Psoas muscle (tissue), 8 donors: ENCODE results near the gene FITM1. TPM values are rescaled to one million over a fixed set of nuclear protein-coding genes. Genes with fewer than 3 reads are reported as not detected.

Experiments
- ATAC-seq, 4 donors: fragments of 200-7000 bp; cut with Tn5 transposase; one replicate each; pipeline ENCODE4 v1.9.1; 2020; ENCODE audit warnings: moderate library complexity in 3 of 4, mild to moderate bottlenecking in 2 of 4
- DNase-seq, 2 donors: peaks; one replicate each; pipeline ENCODE4 v3.0.0-alpha.2; 2020
- H3K27ac ChIP-seq: fragments of 200-600 bp; one replicate; pipeline ENCODE4 v1.8.0; 2022
- H3K27me3 ChIP-seq, 3 donors: fragments of 200-600 bp in 1 of 3; one replicate each; pipeline versions ENCODE4 v1.6.1 to v1.8.0; 2013 to 2022; ENCODE audit warnings: low read length in 2 of 3, mild to moderate bottlenecking in 2 of 3, moderate library complexity in 1 of 3; ENCODE audit not compliant: insufficient read depth in 3 of 3
- H3K36me3 ChIP-seq, 2 donors: fragments of 200-600 bp in 1 of 2; one replicate each; pipeline versions ENCODE4 v1.6.1 to v1.8.0; 2013 to 2022; ENCODE audit warnings: low read depth in 1 of 2, mild to moderate bottlenecking in 1 of 2, moderate library complexity in 1 of 2; ENCODE audit not compliant: insufficient read depth in 1 of 2
- H3K4me1 ChIP-seq: fragments of 200-600 bp; one replicate; pipeline ENCODE4 v1.8.0; 2022
- H3K4me3 ChIP-seq: fragments of 200-600 bp; one replicate; pipeline ENCODE4 v1.8.0; 2022; ENCODE audit warnings: mild to moderate bottlenecking
- H3K9me3 ChIP-seq: fragments of 200-600 bp; one replicate; pipeline ENCODE4 v1.8.0; 2022
- WGBS, 3 donors: extraction: QIAGEN DNeasy Blood & Tissue Kit; methylation state at CpG; one replicate each; pipeline versions ENCODE4 v1.1.6 to v1.1.7; 2013; 5-methylcytosine and 5-hydroxymethylcytosine counted together
- intact Hi-C, 2 donors: fragments of 100-400 bp; cut with DNase I; formaldehyde crosslinking; loops; one replicate each; pipeline versions ENCODE4 v1.11.0 to v1.14.2; 2022
- polyA plus RNA-seq, 3 donors: library from polyadenylated mRNA; stranded (reverse); fragments of 200-250 nt; gene quantifications; one replicate each; pipeline ENCODE4 v1.2.3, GENCODE V29; 2013
- total RNA-seq, 4 donors: library from RNA; stranded (reverse); fragmentation: NEBNext Ultra II Directional in 2 of 4; extraction: Animal tissue kit (Norgen Biotek cat#: 25700) in 2 of 4; gene quantifications; one replicate each; pipeline versions ENCODE4 v1.2.1 to v1.2.4, GENCODE V29; 2021 to 2023
- TF ChIP-seq, protein P1 (sequence below): fragments of 200-600 bp; IDR thresholded peaks from one replicate; pipeline ENCODE4 v1.8.0; 2022; ENCODE audit warnings: antibody characterized with exemption
- donor health status: healthy with polysubstance abuse.
- donor health status: DM: no; HTN: no; CAD: no; lungs with moderate emphysema.
- donor health status: Bipolar disorder and iron deficiency.
- donor health status: healthy.
- donor health status: DM: yes; HTN: yes; CAD: no.
- donor health status: DM: no; HTN: no; CAD: no.
- donor health status: DM: no; HTN: no; CAD: no.
- donor health status: DM: yes; HTN: yes; CAD: no.

FITM1 gene
- total and polyA plus RNA-seq, 7 donors: 72.8 to 167 (median 130) TPM

DNA sequence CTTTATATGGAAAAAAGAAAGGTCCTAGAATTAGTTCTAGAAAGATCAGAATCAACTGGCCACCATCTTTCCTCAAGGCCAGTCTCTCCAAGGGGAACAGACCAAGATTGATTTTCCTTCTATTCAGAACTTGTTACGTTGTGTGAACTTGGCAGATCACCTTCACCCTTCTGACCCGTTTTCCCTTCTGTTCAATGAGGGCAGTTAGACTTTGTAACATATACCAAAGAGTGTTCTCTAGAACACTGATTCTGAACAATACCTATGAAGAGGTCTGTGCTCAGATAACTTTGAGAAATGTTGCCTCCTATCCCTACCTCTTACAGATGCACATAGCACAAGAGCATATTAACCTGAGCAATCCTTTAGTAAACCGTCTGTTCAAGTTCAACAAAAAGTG is 47.0 kb upstream of the FITM1 start:
- DNase-seq (no peak), ATAC-seq (no peak)
- intact Hi-C loops: no loop called here
- Histone ChIP-seq H3K4me1 (peaks cover 5% of the 10 kb centered on the region), H3K27ac (no peak overlapping the region), H3K9me3 (no peaks in the 10 kb centered on the region), H3K36me3 (no peaks in the 10 kb centered on the region), H3K4me3 (no peak overlapping the region), H3K27me3 (no peaks in the 10 kb centered on the region)
- 87 to 94% (median 93%) methylated on average over 3 of the region's 3 CpGs for WGBS, 3 donors
- TF ChIP-seq, protein P1, sequence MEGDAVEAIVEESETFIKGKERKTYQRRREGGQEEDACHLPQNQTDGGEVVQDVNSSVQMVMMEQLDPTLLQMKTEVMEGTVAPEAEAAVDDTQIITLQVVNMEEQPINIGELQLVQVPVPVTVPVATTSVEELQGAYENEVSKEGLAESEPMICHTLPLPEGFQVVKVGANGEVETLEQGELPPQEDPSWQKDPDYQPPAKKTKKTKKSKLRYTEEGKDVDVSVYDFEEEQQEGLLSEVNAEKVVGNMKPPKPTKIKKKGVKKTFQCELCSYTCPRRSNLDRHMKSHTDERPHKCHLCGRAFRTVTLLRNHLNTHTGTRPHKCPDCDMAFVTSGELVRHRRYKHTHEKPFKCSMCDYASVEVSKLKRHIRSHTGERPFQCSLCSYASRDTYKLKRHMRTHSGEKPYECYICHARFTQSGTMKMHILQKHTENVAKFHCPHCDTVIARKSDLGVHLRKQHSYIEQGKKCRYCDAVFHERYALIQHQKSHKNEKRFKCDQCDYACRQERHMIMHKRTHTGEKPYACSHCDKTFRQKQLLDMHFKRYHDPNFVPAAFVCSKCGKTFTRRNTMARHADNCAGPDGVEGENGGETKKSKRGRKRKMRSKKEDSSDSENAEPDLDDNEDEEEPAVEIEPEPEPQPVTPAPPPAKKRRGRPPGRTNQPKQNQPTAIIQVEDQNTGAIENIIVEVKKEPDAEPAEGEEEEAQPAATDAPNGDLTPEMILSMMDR: no peak

DNA sequence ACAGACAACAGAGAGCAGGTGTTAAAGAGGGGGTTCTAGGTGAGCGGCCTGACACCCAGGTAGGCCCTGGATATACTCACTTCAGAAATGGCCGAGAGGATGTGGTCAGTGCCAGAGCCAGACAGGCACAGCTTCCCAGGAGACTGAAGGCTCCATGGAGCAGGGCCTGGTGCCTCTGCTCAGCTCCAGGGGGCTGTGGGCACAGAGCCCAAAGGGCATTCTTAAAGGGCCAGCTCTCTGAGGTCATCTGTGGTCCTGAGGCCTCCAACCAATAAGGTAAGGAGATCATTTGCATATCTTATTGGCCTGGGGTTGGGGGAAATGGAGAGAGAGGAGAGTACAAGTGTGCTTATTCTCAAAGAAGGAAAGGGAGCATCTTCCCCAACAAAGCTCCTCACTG is 46.0 kb upstream of the FITM1 start:
- Histone ChIP-seq H3K4me1 (peaks cover 5% of the 10 kb centered on the region), H3K4me3 (no peak overlapping the region), H3K27me3 (no peaks in the 10 kb centered on the region), H3K36me3 (no peaks in the 10 kb centered on the region), H3K9me3 (no peaks in the 10 kb centered on the region), H3K27ac (no peak overlapping the region)
- no peak for ATAC-seq
- no peak for DNase-seq
- TF ChIP-seq, protein P1: no peak
- intact Hi-C loops: no loop called here
- 86 to 91% (median 90%) methylated on average over 2 of the region's 2 CpGs for WGBS, 3 donors

DNA sequence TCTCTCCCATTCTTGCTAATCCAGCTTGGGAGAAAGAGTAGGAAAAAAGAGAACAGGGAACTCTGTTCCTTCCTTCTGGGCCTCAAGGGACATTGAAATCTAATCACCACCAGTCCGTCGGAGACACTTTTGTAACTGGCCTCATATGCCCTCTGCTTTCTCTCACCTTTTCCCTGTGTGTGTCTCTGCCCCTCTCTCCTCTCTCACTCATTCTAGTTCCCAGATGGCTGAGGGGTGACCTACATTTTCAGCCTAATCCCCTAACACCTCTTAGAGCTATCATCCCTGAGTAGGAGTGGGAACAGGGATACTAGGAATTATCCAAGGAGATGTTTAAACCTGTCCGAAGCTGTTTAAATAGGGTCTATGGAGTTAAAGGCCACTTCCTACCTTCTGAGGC is 45.2 kb upstream of the FITM1 start:
- 50 to 82% (median 62%) methylated on average over 3 of the region's 3 CpGs for WGBS, 3 donors
- Histone ChIP-seq H3K9me3 (no peaks in the 10 kb centered on the region), H3K27me3 (no peaks in the 10 kb centered on the region), H3K4me1 (peaks cover 5% of the 10 kb centered on the region), H3K27ac (no peak overlapping the region), H3K36me3 (no peaks in the 10 kb centered on the region), H3K4me3 (no peak overlapping the region)
- TF ChIP-seq, protein P1: no peak
- no peak for DNase-seq
- no peak for ATAC-seq
- intact Hi-C loops: no loop called here

DNA sequence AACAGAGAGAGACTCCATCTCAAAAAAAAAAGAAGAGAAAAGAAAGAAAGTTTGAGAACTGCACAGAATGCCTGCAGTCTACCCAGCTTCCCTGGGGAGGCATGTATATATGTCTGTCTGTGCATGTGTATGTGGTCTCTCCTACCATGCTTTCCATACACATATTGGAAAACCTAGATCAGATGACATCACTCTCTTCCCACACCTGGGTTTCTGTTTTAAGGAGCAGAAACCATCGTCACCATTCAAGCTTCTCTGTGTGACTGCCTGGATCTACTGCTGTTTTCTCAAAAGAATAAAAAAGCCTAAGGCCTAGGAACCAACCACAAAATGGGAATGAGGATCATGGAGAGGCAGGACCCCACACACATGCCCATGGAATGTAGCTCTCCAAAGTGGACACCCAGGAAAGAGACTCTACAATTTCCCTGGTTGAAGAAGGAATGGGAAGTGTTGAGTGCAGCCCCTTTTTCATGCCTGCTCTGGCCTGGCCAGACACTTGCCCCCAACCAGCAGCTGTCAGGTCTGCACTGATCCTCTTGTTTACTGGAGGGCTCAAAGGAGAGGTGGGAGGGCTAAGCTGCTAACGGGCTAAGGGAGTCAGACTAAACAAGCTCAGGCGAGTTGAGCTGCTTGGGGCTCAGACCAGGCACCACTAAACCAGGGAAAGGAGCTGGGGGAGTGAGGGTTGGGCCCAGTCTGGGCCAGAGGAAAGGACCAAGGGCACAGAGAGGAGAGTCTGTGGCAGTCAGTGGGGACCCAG is 44.1 kb upstream of the FITM1 start:
- Histone ChIP-seq H3K27ac (no peak overlapping the region), H3K27me3 (no peaks in the 10 kb centered on the region), H3K36me3 (no peaks in the 10 kb centered on the region), H3K9me3 (no peaks in the 10 kb centered on the region), H3K4me3 (no peak overlapping the region), H3K4me1 (peaks cover 2% of the 10 kb centered on the region)
- WGBS, 3 donors: 74 to 90% (median 82%) methylated on average over 3 of the region's 3 CpGs
- no peak for ATAC-seq
- TF ChIP-seq, protein P1: no peak
- intact Hi-C loops: no loop called here
- no peak for DNase-seq

DNA sequence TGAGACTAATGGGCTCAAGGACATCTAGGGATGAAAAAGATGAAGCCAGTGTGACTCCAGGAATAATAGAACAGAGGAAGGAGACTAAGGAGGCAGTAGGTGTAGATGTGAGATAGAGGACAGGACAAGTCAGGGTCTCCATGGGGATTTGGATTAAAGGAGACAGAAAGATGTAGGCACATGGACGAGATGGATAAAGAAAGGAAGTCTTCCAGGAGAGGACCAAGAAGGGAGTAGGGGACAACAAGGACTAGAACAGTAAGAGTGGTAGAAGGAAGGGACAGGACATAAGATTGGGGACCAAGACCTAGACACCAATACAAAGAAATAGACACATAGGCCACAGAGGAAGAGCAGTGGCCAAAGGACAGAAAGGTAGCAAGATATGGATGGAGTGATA is 43.5 kb upstream of the FITM1 start:
- H3K9me3 ChIP-seq: no peaks in the 10 kb centered on the region
- no peak for ATAC-seq
- WGBS, 3 donors: 84 to 87% (median 85%) methylated on average over 1 of the region's 1 CpG
- no peak overlapping the region for H3K27ac ChIP-seq
- intact Hi-C loops: no loop called here
- H3K36me3 ChIP-seq: no peaks in the 10 kb centered on the region
- TF ChIP-seq, protein P1: no peak
- H3K27me3 ChIP-seq: no peaks in the 10 kb centered on the region
- DNase-seq: no peak
- H3K4me1 ChIP-seq: no peaks in the 10 kb centered on the region
- no peak overlapping the region for H3K4me3 ChIP-seq
